GM21723 (cell line): ENCODE measurements around the gene TENT4B.
"Not testable (repeated sequence)": the region's sequence is repeated elsewhere in the genome, so short reads cannot be mapped to it uniquely, and the experiment has no call there.

Source experiments
- ATAC-seq: cut with Tn5 transposase; IDR thresholded peaks from one replicate; pipeline ENCODE4 v1.9.1; 2021; ENCODE audit warnings: mild to moderate bottlenecking, moderate library complexity; ENCODE audit not compliant: unreplicated experiment

TENT4B gene

DNA sequence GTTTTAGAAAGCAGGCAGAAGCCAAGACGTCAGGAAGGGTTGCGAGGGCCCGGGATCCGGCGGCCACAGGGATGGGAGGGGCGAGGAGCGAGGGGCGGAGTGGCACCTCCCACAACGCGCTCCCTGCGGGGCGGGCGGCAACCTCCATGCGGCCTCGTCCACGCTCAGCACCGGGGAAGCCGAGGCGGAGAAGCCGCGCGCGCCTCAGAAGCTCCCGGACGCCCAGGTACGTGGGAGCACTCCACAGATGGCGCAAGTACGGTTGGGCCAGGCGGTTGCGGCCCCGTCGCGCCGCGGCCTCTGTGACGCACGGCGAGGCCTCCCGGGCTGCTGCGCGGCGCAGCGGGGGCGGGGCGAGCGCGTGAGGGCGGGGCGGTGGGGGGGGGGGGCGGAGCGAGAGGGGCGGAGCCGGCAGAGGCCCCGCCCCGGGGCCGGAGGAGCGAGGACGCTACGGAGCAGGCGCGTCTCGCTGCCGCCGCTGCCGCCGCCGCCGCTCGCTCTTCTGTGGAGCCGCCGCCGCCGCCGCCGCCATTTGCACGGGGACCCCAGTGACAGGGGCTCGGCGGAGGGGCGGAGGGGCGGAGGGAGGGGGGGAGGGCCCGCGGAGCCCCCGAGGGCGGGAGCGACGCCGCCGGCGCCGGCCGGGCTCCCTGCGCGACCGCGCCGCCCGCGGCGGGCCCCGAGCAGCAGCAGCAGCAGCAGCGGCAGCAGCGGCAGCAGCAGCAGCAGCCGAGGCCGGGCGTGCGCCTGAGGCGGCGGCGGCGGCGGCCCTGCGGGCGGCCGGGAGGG is at the start of gene TENT4B:
Gene TENT4B (plus strand): TSS at position 500 of the 789 bp plus-strand sequence. CDS start 316 bp downstream, outside the sequence.
- peak; percentile 73 for ATAC-seq

DNA sequence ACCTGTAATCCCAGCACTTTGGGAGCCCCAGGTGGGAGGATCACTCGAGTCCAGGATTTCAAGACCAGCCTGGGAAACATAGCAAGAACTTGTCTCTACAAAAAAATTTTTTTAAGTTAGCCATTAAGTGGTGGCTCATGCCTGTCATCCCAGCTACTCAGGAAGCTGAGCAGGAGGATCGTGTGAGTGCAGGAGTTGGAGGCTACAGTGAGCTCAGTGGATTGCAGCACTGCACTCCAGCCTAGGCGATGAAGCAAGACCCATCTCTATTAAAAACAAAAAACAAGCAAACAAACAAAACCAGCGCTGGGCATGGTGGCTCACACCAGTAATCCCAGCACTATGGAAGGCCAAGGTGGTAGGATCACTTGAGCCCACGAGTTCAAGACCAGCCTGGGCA is 49.3 kb upstream of the TENT4B start:
- ATAC-seq: no peak

DNA sequence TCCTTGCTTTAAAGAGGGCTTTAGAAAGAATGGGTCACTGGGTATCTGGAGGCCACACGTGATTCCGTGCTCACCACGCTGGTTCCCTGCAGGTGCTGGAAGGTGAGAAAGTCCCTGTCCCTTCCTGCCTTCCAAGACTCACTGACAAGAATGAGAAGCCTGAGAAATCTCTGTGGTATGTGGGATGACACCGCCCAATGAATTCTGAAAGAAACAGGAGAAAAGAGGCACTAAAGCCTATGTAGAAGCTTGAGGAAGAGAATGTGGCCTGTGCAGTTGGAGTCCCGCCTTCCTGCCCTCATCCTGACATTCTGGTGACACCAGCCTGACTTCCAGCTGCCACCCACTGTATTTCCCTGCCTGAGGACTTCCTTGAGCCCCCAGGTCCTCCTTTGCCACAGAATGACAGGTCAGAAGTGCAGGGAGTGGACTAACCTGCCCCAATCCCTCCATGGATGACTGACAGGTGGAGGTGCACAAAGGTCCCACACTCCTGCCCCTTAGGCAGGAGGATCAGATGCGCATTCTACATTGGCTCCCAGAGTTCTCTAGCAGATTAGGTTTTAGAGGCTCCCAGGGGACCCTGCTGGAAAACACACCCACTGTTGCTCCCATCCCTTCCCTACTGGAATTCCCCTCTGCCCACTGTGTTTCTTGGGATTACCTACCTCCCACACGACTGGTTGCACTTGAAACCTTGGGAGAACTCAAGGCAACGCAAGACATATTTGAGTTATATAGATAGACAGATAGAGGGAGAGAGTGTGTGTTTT is 38.6 kb upstream of the TENT4B start:
- no peak for ATAC-seq

DNA sequence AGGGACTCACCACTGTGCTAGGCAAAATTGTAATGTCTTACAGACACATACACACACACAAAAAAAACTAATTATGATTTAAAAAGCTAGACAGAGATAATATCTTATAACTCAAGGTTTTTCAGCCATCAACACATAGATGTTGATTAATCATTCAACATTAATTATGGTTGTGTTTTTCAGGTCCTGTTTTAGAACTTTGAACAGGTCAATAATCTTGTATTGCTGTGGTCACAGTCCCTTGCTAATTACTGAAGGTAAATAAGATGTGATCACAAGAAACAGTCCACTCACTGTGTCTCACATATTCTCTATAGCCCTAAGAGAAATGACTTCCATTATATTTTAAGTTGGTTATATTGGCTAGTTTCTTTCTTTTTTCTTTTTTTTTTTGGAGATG is 32.4 kb upstream of the TENT4B start:
- no peak for ATAC-seq

DNA sequence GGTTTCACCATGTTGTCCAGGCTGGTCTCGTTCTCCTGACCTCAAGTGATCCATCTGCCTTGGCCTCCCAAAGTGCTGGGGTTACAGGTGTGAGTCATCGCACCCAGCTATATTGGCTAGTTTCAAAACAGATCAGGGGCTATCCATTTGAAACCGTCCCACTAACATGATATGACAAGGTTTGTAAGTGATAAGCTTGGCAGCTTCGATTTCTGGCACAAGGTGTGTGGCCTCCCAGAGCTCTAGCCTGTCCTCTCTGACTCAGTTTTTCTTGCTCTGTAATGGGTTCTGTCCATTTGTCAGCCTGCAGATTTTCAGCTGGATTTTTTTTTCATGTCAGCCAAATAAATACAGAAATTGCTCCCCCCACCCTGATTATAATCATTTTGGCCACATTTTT is 31.8 kb upstream of the TENT4B start:
- peak; percentile 59 for ATAC-seq

DNA sequence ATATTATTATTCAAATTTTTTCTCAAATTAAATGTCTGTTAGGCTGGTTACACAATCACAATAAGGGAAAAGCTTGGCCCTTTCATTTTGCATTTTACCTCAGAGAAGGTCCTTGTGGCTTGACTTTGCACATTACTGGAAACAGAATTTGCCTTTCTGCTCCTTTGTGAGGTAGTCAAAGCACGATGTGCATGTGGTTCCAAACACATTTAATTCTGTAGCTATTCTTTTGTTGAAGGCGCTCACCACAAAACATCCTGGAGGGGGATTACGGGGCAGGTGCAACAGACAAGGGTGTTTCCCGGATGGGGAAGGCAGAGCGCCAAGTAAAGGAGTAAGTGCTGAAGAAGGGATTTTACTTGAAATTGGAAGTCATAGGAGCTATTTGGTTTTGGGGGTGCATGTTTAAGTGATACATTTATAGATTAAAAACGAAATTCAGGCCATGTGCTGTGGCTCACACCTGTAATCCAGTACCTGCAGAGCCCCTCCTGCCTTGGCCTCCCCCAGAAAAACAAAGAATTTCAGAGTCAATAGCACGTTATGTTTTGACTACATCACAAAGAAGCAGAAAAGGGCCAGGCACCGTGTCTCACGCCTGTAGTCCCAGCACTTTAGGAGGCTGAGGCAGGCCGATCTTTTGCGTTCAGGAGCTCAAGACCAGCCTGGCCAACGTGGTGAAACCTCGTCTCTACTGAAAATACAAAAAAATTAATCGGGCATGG is 31.2 kb upstream of the TENT4B start:
- ATAC-seq: peak; percentile 68

DNA sequence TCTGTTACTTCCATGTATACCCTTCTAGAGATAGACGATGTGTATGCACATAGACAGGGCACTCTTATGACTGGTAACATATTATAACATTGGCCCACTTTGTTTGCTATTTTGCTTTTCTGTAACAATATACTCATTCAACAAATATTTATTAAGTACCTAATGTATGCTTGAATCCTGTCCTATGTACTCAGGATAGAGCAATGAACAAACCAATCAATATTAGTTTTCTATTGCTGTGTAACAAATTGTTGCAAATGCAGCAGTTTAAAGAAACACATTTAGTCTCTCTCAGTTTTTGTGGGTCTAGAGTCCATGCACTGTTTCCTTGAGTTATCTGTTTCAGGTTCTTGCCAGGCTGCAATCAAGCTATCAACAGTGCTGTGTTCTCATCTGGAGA is 29.7 kb upstream of the TENT4B start:
- no peak for ATAC-seq

DNA sequence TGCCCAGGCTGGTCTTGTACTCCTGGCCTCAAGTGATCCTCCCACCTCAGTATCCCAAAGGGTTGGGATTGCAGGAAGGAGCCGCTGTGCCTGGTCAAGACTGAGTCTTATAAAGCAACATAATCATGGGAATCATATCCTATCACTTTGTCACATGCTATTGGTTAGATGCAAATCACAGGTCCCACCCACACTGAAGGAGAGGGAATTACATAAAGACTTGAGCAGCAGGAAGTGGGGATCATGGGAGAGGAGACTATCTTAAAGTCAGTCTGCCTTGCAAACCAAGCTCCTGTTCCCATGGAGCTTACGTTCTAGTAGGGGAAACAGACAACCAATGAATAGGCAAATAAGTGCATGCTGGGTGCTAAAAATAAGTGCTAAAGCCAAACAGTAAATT is 28.3 kb upstream of the TENT4B start:
- no peak for ATAC-seq

DNA sequence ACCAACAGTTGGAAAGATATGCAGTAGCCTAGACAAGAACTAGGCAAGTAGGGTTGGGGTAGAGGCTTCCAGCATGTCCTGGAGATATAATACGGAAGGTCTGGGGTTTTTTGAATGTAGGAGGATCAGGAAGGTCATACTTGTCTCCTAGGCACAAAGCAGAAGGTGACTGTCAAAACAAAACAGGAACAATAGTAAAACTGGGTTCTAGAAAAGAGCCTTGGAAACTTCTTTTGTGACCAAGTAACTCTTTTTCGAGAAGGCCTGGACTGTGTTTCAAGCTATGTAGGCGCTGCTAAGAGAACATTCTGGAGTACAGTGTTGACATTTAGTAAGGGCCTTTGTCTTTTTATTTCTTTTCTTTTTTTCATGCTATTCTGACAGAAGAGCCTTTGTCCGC is 26.9 kb upstream of the TENT4B start:
- no peak for ATAC-seq

DNA sequence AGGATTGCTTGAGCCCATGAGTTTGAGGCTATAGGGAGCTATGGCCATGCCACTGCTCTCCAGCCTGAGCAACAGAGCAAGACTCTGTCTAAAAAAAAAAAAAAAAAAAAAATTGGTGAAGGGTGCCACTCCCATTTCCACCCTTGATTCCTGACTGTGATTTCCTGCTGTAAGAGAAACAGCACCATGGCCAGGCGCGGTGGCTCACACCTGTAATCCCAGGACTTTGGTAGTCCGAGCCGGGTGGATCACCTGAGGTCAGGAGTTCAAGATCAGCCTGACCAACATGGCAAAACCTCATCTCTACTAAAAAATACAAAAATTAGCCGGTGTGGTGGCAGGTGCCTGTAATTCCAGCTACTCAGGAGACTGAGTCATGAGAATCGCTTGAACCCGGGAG is 20.5 kb upstream of the TENT4B start:
- not testable (repeated sequence) for ATAC-seq

DNA sequence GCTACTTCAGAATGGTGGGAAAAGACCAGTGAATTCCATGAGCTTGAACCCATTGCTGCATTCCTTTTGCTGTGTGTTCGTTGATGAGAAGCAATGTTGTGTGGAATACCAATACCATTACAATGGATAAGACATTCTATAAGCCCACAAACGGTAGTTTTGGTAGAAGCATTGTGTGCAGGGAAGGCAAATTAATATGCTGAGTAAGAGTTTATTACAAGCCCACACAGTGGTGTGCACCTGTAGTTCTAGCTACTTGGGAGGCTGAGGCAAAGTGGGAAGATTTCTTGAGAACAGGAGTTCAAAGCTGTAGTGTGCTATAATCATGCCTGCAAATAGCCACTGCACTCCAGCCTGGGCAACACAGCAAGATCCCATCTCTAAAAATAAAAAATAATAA is 19.9 kb upstream of the TENT4B start:
- no peak for ATAC-seq

DNA sequence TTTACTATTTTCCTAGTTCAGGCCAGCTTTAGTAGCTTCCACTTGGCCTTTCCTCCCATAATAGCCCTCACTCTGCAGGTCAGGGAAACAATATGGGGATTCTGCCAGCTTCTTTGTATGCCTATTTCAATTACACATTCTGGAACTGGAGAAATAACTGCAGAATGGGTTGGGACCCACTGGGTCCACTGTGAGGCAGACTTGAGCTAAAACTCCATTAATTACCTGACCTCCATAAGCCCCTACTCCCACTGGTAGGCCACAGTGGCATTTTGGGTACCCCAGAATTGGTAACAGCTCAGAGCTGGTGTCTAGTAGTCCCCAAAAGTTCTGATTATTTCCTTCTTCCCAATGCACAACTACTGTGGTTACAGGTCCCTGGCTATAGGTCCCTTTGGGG is 16.7 kb upstream of the TENT4B start:
- no peak for ATAC-seq

DNA sequence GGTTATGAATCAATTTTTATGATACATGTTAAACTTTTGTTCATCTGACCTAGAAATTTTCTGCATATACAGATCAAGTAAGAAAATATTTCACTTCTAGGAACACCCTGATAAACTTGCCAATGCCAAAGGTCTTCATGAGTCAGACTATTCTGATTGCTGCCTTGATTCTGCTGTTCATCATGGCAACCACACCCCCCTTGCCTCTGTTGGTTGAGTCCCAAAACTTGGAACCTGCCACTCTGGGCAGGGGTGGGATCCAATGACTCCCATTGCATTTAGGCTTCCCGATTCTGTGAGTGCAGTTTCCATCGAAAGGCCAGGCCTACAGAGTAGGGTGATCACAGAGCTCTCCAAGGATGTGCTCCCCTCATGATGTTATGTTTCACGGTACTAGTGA is 15.8 kb upstream of the TENT4B start:
- no peak for ATAC-seq

DNA sequence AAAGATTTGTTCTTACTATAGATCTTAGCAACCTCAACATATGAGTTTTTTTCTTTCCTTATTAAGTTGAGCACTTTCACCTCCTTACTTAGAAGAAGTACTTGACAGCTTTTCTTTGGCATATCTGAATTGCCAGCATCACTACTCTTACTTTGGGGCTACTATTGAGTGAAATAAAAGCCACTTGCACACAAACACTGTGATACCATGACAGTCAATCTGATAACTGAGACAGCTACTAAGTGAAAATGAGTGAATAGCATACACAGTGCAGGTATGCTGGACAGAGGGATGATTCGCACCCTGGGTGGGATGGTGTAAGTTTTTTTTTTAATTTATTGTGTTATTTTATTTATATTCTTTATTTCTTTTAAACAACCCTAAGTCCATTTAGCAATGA is 13.5 kb upstream of the TENT4B start:
- no peak for ATAC-seq

DNA sequence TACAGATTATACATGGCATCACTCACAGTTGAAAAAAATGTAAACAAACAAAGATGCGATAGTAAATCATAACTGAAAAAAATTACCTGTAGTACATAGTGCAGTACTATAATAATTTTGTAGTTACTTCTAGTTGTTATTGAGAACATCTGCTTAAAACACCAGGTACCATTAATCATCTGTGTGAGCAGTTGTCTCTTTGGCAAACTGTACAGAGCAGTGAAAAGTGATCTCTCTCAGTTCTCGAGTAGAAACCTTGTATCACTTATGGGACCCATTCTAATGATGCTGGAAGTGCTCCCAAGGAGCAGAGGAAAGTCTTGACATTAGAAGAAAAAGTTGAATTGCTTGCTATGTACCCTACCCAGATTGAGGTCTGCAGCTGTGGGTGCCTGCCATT is 8.9 kb upstream of the TENT4B start:
- no peak for ATAC-seq

DNA sequence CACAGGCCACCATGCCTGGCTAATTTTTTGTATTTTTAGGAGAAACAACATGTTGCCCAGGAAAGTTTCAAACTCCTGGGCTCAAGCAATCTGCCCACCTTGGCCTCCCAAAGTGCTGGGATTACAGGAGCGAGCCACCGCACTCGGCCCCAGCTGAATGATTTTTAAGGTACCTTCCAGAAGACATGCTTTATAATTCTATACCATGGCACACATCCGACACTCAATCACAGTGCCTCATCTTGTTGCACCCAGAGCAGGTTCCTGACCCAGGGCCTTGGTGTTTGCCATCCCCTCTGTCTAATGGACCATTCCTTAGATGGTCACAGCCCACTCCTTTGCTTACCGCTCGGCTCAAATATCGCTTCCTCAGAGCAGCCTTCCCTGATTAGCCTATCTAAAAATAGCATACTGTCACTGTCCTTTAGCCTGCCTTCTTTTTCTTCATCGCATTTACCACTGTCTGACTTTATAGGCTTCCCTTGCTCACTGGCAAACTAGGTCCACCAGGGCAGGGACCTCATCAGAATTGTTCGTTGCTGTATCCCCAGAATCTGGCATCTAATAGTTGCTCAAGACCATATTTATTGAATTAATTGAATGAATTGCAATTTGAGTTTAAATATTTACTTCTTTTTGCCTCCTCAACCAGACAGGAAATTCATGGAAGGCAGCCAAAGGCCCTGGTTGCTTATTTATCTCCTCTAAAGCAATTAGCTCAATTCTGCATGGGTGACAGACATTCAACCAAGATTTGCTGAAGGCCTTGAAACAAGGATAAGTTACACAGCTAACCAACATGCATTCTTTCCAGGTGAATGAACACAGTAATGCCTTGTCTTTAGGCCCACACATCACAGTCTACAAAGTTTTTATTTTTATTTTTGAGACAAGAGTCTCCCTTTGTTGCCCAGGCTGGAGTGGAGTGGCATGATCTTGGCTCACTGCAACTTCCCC is 6.3 kb upstream of the TENT4B start:
- ATAC-seq: no peak

DNA sequence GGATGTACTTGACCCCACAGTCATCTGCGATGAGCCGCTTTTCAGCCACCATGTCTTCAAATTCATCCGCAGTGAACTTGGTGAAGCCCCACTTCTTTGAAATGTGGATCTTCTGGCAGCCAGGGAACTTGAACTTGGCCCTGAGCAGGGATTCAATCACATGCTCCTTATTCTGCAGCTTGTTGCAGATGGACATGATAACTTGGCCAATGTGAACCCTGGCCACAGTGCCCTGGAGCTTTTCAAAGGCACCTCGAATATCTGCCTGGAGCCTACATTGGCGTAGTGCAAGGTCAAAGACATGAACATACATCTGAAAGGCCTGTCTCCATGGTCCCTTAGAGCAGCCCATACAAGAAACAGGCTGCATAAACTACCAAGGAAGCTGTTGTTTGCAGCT is 1.8 kb upstream of the TENT4B start:
- ATAC-seq: no peak

DNA sequence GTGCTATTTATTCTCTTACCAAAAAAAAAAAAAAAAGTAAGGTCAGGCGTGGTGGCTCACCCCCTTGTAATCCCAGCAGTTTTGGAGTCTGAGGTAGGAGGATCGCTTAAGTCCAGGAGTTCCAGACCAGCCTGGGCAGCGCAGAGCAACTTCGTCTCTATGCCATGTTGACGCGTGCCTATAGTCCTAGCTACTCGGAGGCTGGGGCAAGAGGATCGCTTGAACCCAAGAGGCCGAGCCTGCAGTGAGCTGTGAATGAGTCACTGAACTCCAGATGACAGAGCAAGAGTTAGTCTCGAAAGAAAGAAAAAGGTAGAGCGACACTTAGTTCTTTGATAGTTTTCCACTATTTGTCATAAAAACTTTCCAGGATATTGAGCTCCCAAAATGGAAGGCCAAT is 1.4 kb upstream of the TENT4B start:
- ATAC-seq: no peak

DNA sequence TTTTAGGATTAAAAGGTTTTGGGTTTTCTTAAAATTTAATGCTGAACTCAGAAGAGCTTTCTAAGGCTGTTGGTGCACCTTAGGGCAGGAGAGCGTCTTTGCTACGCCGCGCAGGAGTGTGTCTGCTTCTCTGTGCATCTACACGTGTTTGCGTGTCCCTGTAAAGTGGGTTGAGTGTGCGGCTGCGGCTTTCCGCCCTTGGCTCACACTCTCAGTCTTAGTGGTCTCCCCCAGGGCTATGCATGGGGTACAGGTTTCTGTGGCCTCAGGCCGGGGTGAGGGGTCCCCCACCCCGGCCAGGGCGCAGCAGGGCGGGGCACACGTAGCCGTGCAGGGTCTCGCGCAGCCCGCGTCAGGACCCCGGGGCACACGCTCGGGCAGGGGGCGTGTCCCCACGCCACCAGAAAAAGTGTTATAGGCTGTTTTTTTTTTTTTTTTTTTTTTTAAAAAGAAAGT is 727 bp upstream of the TENT4B start:
- ATAC-seq: peak; percentile 55

DNA sequence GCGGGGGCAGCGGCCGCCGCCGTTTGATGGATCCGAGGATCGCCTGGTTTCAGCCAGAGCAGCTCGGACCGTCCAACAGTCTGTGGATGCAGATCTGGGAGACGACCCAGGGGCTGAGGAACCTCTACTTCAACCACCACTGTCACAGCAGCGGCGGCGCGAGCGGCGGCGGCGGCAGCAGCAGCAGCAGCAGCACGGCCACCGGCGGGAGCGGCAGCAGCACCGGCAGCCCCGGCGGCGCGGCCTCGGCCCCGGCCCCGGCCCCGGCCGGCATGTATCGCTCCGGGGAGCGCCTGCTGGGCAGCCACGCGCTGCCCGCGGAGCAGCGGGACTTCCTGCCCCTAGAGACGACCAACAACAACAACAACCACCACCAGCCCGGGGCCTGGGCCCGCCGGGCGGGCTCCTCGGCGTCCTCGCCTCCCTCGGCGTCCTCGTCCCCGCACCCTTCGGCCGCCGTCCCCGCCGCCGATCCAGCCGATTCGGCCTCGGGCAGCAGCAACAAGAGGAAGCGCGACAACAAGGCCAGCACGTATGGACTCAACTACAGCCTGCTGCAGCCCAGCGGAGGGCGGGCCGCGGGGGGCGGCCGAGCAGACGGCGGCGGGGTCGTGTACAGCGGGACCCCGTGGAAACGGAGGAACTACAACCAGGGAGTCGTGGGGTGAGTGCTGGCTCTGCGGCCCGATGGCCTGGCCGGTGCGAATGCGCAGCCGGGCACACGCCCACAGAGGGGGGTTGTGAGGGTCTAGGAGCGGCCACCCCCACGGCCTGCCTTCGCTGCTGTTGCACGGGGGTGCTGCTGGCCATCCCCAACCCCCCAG is 702 bp downstream of the TENT4B start:
- ATAC-seq: peak; percentile 22
